ENCODE data around the gene KCNK4.

DNA sequence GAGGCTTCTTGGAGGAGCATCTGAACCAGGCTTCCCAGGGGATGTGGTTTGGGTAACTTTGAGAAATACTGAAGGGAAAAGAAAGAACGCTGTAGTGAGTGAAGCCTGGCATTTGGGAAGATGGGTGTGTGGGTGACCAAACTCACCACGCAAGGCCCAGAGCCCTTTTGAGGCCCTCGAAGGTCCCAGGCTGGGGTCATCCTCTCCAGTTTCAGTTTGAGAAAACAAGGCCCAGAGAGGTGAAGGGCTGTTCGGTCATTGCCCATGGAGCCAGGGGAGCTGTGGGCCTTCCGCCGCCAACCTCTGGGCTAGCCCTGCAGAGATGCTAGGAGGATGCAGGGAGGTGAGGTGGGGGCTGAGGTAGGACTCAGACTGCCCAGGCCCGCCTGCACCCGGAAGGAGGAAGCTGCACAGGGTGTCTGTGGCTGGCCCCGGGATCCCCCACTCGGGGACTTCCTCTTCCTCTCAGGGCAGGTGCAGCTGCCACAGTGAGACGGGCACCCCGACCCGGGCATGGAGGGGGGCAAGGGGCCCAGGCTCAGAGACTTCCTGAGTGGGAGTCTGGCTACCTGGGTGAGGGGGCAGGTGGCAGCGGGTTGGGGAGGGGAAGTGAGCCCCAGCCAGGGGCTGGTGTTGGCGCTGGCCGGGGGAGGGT is 48.8 kb downstream of the KCNK4 start, which contains the start of gene CCDC88B:
- TF ChIP-seq CTCF (IDR thresholded peaks at IDR 0.05) = no peak
- TF ChIP-seq POLR2A (IDR thresholded peaks at IDR 0.05) = no peak
